Measurements from ENCODE around the gene TMEM19.

DNA sequence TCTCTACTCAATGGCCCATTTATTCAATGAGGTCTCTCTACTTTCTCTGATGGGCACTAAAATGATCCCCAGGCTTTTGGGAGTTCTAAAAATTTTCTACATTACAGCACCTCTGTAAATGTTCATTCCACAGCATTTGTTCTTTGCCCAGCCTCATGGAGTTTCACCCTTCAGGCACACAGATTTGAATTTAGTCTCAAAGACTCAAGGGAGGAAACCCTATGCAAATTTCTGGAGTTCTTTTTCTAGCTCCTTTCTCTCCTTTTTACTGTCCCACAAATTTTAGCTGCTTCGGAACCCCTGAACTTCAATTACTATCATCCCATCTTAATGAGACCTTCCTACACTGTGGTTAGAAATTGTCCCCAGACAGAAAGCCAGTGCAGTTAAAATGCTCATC lies 51.3 kb downstream of the TMEM19 start:
- TF ChIP-seq, protein P1, sequence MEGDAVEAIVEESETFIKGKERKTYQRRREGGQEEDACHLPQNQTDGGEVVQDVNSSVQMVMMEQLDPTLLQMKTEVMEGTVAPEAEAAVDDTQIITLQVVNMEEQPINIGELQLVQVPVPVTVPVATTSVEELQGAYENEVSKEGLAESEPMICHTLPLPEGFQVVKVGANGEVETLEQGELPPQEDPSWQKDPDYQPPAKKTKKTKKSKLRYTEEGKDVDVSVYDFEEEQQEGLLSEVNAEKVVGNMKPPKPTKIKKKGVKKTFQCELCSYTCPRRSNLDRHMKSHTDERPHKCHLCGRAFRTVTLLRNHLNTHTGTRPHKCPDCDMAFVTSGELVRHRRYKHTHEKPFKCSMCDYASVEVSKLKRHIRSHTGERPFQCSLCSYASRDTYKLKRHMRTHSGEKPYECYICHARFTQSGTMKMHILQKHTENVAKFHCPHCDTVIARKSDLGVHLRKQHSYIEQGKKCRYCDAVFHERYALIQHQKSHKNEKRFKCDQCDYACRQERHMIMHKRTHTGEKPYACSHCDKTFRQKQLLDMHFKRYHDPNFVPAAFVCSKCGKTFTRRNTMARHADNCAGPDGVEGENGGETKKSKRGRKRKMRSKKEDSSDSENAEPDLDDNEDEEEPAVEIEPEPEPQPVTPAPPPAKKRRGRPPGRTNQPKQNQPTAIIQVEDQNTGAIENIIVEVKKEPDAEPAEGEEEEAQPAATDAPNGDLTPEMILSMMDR (conservative IDR thresholded peaks at IDR 0.05; ENCODE audit: low read depth, low read length): no peak
- TF ChIP-seq EZH2phosphoT487 (IDR thresholded peaks at IDR 0.05; ENCODE audit: borderline replicate concordance, low read length): no peak

Data from PC-3 (cell line).